Measurements from ENCODE around the gene SMOC2.

The SMOC2 gene

GRCh38 chr6:168442646-168443045 lies 1.7 kb downstream of the SMOC2 start:
- DNase-seq (ENCODE audit: low read depth in 3 of 3) = no peak

GRCh38 chr6:168447282-168447681 lies 6.3 kb downstream of the SMOC2 start:
- no peak for DNase-seq (ENCODE audit: low read depth in 3 of 3)

- no peak for DNase-seq (ENCODE audit: low read depth in 3 of 3)
Measured at GRCh38 chr6:168447700-168448099, 6.7 kb downstream of the SMOC2 start.

- DNase-seq (ENCODE audit: low read depth in 3 of 3) = no peak
Measured at GRCh38 chr6:168448243-168448855, 7.4 kb downstream of the SMOC2 start.

- DNase-seq (ENCODE audit: low read depth in 3 of 3) = no peak
Measured at GRCh38 chr6:168450917-168451316, 9.9 kb downstream of the SMOC2 start.

- no peak for DNase-seq (ENCODE audit: low read depth in 3 of 3)
Measured at GRCh38 chr6:168451805-168452517, 11.0 kb downstream of the SMOC2 start.

- no peak for DNase-seq (ENCODE audit: low read depth in 3 of 3)
Measured at GRCh38 chr6:168452685-168453377, 11.8 kb downstream of the SMOC2 start.

- no peak for DNase-seq (ENCODE audit: low read depth in 3 of 3)
Measured at GRCh38 chr6:168455847-168456530, 15.0 kb downstream of the SMOC2 start.

GRCh38 chr6:168456907-168457652 lies 16.1 kb downstream of the SMOC2 start:
- no peak for DNase-seq (ENCODE audit: low read depth in 3 of 3)

- DNase-seq (ENCODE audit: low read depth in 3 of 3) = no peak
Measured at GRCh38 chr6:168457653-168457934, 16.6 kb downstream of the SMOC2 start.

- no peak for DNase-seq (ENCODE audit: low read depth in 3 of 3)
Measured at GRCh38 chr6:168458101-168458500, 17.1 kb downstream of the SMOC2 start.

GRCh38 chr6:168459572-168459971 lies 18.6 kb downstream of the SMOC2 start:
- DNase-seq (ENCODE audit: low read depth in 3 of 3) = no peak

GRCh38 chr6:168462289-168462853 lies 21.4 kb downstream of the SMOC2 start:
- no peak for DNase-seq (ENCODE audit: low read depth in 3 of 3)

GRCh38 chr6:168464546-168464945 lies 23.6 kb downstream of the SMOC2 start:
- no peak for DNase-seq (ENCODE audit: low read depth in 3 of 3)

GRCh38 chr6:168468045-168468444 lies 27.1 kb downstream of the SMOC2 start:
- no peak for DNase-seq (ENCODE audit: low read depth in 3 of 3)

GRCh38 chr6:168469521-168469920 lies 28.5 kb downstream of the SMOC2 start:
- no peak for DNase-seq (ENCODE audit: low read depth in 3 of 3)

GRCh38 chr6:168469926-168470325 lies 28.9 kb downstream of the SMOC2 start:
- DNase-seq (ENCODE audit: low read depth in 3 of 3) = no peak

- DNase-seq (ENCODE audit: low read depth in 3 of 3) = no peak
Measured at GRCh38 chr6:168472363-168472762, 31.4 kb downstream of the SMOC2 start.

- DNase-seq (ENCODE audit: low read depth in 3 of 3) = no peak
Measured at GRCh38 chr6:168473197-168473596, 32.2 kb downstream of the SMOC2 start.

GRCh38 chr6:168475188-168476013 lies 34.4 kb downstream of the SMOC2 start:
- no peak for DNase-seq (ENCODE audit: low read depth in 3 of 3)

GRCh38 chr6:168479421-168479820 lies 38.4 kb downstream of the SMOC2 start:
- DNase-seq (ENCODE audit: low read depth in 3 of 3) = no peak
